ENCODE results near the gene UBAC1.
"Not testable (repeated sequence)": the region's sequence is repeated elsewhere in the genome, so short reads cannot be mapped to it uniquely, and the experiment has no call there.

Gene UBAC1

DNA sequence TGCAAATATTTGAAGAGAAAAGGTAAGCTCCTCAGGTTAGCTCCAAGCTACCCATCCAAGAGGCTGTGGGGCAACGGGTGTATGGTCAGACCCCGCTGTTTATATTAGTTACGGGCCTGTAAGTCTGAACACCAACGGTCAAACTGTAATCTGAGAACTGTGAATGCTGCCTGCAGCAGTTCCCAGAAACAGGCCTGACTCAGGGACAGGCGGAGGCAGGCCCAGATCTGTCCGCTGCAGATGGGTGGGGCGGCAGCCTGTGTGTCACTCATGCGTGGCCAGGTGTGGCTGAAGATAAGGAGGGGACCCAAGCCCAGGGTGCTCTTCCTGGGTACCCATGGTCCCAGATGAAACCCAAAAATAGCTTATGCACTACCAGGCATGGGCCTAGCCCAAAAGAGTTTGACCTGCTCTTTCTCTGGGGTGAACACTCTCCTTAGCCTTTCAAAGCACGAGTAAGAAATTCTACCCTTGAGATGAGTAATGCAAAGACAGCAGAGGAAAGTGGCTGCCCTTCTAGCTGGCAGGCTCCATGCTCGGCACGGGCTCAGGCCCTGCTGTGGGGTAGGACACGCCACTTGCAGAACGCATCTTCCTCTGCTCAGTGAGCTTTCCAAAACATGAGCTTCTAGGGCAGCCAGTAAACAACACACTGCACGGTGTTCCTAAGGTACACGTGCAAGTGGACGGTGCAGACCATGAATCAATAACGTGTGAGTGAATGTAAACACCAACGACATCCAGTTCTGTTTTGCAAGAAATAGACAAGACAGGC is 9.1 kb downstream of the UBAC1 start:
- H2AFZ ChIP-seq (ENCODE audit: low read length): no peak overlapping the region
- peaks cover 4% of the 10 kb centered on the region for H4K20me1 ChIP-seq (ENCODE audit: insufficient read depth, low read length, poor library complexity, severe bottlenecking)
- H3K4me2 ChIP-seq (ENCODE audit: low read depth, low read length, poor library complexity, severe bottlenecking): no peak overlapping the region

DNA sequence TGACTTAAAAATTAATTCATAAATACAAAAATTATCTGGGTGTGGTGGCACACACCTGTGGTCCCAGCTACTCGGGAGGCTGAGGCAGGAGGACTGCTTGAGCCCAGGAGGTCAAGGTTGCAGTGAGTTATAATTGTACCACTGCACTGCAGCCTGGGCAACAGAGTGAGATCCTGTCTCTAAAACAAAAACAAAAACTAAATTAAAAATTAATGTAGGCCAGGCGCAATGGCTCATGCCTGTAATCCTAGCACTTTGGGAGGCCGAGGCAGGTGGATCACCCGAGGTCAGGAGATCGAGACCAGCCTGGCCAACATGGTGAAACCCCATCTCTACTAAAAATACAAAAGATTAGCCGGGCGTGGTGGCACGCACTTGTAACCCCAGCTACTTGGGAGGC is 9.9 kb downstream of the UBAC1 start:
- H3F3A ChIP-seq (ENCODE audit: low read depth); H3K9me2 ChIP-seq (replicated peaks; ENCODE audit: low read depth, low read length); H3K4me2 ChIP-seq (ENCODE audit: low read depth, low read length, poor library complexity, severe bottlenecking); H3K9ac ChIP-seq (ENCODE audit: low read depth, low read length, poor library complexity, severe bottlenecking); H2AFZ ChIP-seq (ENCODE audit: low read length); H3K9me3 ChIP-seq (ENCODE audit: insufficient read depth, low read depth, low read length); H4K20me1 ChIP-seq (ENCODE audit: insufficient read depth, low read length, poor library complexity, severe bottlenecking); H3K79me2 ChIP-seq (ENCODE audit: insufficient read depth, low read length); H3K27me3 ChIP-seq (ENCODE audit: insufficient read depth, low read length, poor library complexity, severe bottlenecking); H3K4me3 ChIP-seq (ENCODE audit: low read length, poor library complexity, severe bottlenecking); H3K4me1 ChIP-seq (ENCODE audit: insufficient read depth, low read length, poor library complexity, severe bottlenecking): not testable (repeated sequence)
- peaks cover 46% of the 10 kb centered on the region; the same call in 1 of the 2 replicates for H3K36me3 ChIP-seq (ENCODE audit: insufficient read depth, low read length)

More for the DNA sequence above, 9.1 kb downstream of the UBAC1 start:
- H3K27me3 ChIP-seq (ENCODE audit: insufficient read depth, low read length, poor library complexity, severe bottlenecking): no peaks in the 10 kb centered on the region
- no peaks in the 10 kb centered on the region for H3K4me1 ChIP-seq (ENCODE audit: insufficient read depth, low read length, poor library complexity, severe bottlenecking)
- H3K9ac ChIP-seq (ENCODE audit: low read depth, low read length, poor library complexity, severe bottlenecking): no peak overlapping the region
- peaks cover 38% of the 10 kb centered on the region; the same call in 1 of the 2 replicates for H3K36me3 ChIP-seq (ENCODE audit: insufficient read depth, low read length)
- no peaks in the 10 kb centered on the region for H3K9me2 ChIP-seq (replicated peaks; ENCODE audit: low read depth, low read length)
- H3K9me3 ChIP-seq (ENCODE audit: insufficient read depth, low read depth, low read length): no peaks in the 10 kb centered on the region
- H3F3A ChIP-seq (ENCODE audit: low read depth): no peaks in the 10 kb centered on the region
- H3K79me2 ChIP-seq (ENCODE audit: insufficient read depth, low read length): peaks cover 17% of the 10 kb centered on the region
- no peak for TF ChIP-seq CTCF (conservative IDR thresholded peaks at IDR 0.05; ENCODE audit: low read length)
- TF ChIP-seq EZH2phosphoT487 (IDR thresholded peaks at IDR 0.05; ENCODE audit: borderline replicate concordance): no peak
- no peak overlapping the region for H3K4me3 ChIP-seq (ENCODE audit: low read length, poor library complexity, severe bottlenecking)

GRCh38 chr9:135950841-135951240 is 10.3 kb downstream of the UBAC1 start:
- H3F3A ChIP-seq (ENCODE audit: low read depth); H3K4me2 ChIP-seq (ENCODE audit: low read depth, low read length, poor library complexity, severe bottlenecking); H4K20me1 ChIP-seq (ENCODE audit: insufficient read depth, low read length, poor library complexity, severe bottlenecking): not testable (repeated sequence)

DNA sequence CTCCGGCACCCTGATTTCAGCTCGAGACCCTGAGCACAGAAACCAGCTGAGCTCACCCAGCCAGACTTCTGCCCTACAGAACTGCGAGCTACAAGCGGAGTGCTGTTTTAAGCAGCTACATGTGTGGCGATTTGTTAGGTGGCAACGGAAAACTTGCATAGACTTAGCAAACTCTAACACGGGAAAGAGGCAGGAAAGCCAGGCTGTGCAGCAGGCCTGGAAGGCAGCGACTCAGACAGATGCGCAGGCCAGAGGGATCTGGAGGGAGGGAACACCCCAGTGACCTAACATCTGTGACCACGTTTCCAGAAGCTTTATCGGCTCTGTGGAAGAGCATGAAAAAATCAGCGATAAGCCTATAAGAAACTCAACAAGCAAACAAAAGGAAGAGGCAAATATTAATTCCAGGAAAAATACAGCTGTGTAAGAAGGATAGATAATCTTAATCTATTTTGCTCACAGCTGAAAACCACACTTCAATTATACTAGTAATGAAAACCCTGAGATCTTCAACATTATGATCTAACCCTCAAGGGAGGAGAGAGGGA is 11.0 kb downstream of the UBAC1 start:
- peaks cover 57% of the 10 kb centered on the region; the same call in 1 of the 2 replicates for H3K36me3 ChIP-seq (ENCODE audit: insufficient read depth, low read length)
- no peaks in the 10 kb centered on the region for H3K4me1 ChIP-seq (ENCODE audit: insufficient read depth, low read length, poor library complexity, severe bottlenecking)
- H3F3A ChIP-seq (ENCODE audit: low read depth): no peaks in the 10 kb centered on the region
- H3K79me2 ChIP-seq (ENCODE audit: insufficient read depth, low read length): no peaks in the 10 kb centered on the region; the same call in 1 of the 2 replicates
- H2AFZ ChIP-seq (ENCODE audit: low read length): no peak overlapping the region
- no peak overlapping the region for H3K4me2 ChIP-seq (ENCODE audit: low read depth, low read length, poor library complexity, severe bottlenecking)
- H3K9me3 ChIP-seq (ENCODE audit: insufficient read depth, low read depth, low read length): no peaks in the 10 kb centered on the region
- no peak overlapping the region for H3K9ac ChIP-seq (ENCODE audit: low read depth, low read length, poor library complexity, severe bottlenecking)
- no peaks in the 10 kb centered on the region for H4K20me1 ChIP-seq (ENCODE audit: insufficient read depth, low read length, poor library complexity, severe bottlenecking)
- no peak overlapping the region for H3K4me3 ChIP-seq (ENCODE audit: low read length, poor library complexity, severe bottlenecking)
- H3K9me2 ChIP-seq (replicated peaks; ENCODE audit: low read depth, low read length): no peaks in the 10 kb centered on the region
- TF ChIP-seq CTCF (conservative IDR thresholded peaks at IDR 0.05; ENCODE audit: low read length) (no peak), EZH2phosphoT487 (IDR thresholded peaks at IDR 0.05; ENCODE audit: borderline replicate concordance) (no peak)
- H3K27me3 ChIP-seq (ENCODE audit: insufficient read depth, low read length, poor library complexity, severe bottlenecking): no peaks in the 10 kb centered on the region

More at GRCh38 chr9:135950841-135951240, 10.3 kb downstream of the UBAC1 start:
- not testable (repeated sequence) for H3K4me1 ChIP-seq (ENCODE audit: insufficient read depth, low read length, poor library complexity, severe bottlenecking); H3K79me2 ChIP-seq (ENCODE audit: insufficient read depth, low read length); H3K9ac ChIP-seq (ENCODE audit: low read depth, low read length, poor library complexity, severe bottlenecking); H3K9me3 ChIP-seq (ENCODE audit: insufficient read depth, low read depth, low read length); H2AFZ ChIP-seq (ENCODE audit: low read length); H3K4me3 ChIP-seq (ENCODE audit: low read length, poor library complexity, severe bottlenecking); H3K9me2 ChIP-seq (replicated peaks; ENCODE audit: low read depth, low read length); H3K27me3 ChIP-seq (ENCODE audit: insufficient read depth, low read length, poor library complexity, severe bottlenecking)
- peaks cover 51% of the 10 kb centered on the region; the same call in 1 of the 2 replicates for H3K36me3 ChIP-seq (ENCODE audit: insufficient read depth, low read length)

Data from Loucy (cell line).